Esophagus squamous epithelium (tissue), 5 donors: ENCODE data around the gene GPC6. TPM values are rescaled to one million over a fixed set of nuclear protein-coding genes. Genes with fewer than 3 reads are reported as not detected.

Source experiments
- DNase-seq: peaks from one replicate; lab custom pipeline; 2025; lab: John Stamatoyannopoulos, UW
- H3K27ac ChIP-seq, 4 donors: fragments of 200-600 bp; sonication (generic); one replicate each; pipeline ENCODE4 v1.5.1; 2016 to 2019; ENCODE audit warnings: mild to moderate bottlenecking in 1 of 4
- H3K27me3 ChIP-seq, 4 donors: fragments of 200-600 bp; sonication (generic); 1 replicate in 3 of 4; 2 replicates in 1 of 4; pipeline versions ENCODE4 v1.5.1 to v1.6.0; 2017 to 2021; ENCODE audit warnings: antibody characterized with exemption in 1 of 4
- H3K36me3 ChIP-seq, 3 donors: fragments of 200-600 bp; sonication (generic); one replicate each; pipeline ENCODE4 v1.5.1; 2016 to 2019
- H3K4me1 ChIP-seq, 3 donors: fragments of 200-600 bp; sonication (generic); one replicate each; pipeline ENCODE4 v1.5.1; 2017 to 2019
- H3K4me3 ChIP-seq, 4 donors: fragments of 200-600 bp; sonication (generic); 1 replicate in 3 of 4; 2 replicates in 1 of 4; pipeline ENCODE4 v1.5.1; 2016 to 2019; ENCODE audit warnings: mild to moderate bottlenecking in 2 of 4, moderate library complexity in 1 of 4
- H3K9me3 ChIP-seq, 3 donors: fragments of 200-600 bp; sonication (generic); one replicate each; pipeline ENCODE4 v1.5.1; 2016 to 2019
- POLR2A ChIP-seq, 4 donors: fragments of 450-650 bp; IDR thresholded peaks; one replicate each; pipeline ENCODE4 v1.6.1; 2017; ENCODE audit warnings: antibody characterized with exemption in 4 of 4, mild to moderate bottlenecking in 4 of 4, moderate library complexity in 3 of 4
- WGBS, 2 donors: methylation state at CpG; one replicate each; pipeline ENCODE4 v1.1.5; 2018; 5-methylcytosine and 5-hydroxymethylcytosine counted together
- intact Hi-C: fragments of 100-400 bp; cut with DNase I; formaldehyde crosslinking; loops from one replicate; pipeline ENCODE4 v1.15.0; 2022
- total RNA-seq, 4 donors: library from RNA; depleted of rRNA; stranded (reverse); fragments of >200 nt; gene quantifications; one replicate each; pipeline ENCODE4 v1.1.0, GENCODE V29; 2016
- TF ChIP-seq, protein P1 (sequence below), 6 experiments: fragments of 450-650 bp in 4 of 6; fragments of 200-600 bp in 2 of 6; sonication (generic) in 2 of 6; IDR thresholded peaks; one replicate each; pipeline ENCODE4 v1.5.1; 2016 to 2019; ENCODE audit warnings: antibody characterized with exemption in 6 of 6, mild to moderate bottlenecking in 4 of 6, moderate library complexity in 4 of 6
- donor health status: DM: yes; HTN: yes; CAD: no.

The GPC6 gene
- total RNA-seq, 4 donors from 2014 or later = 0.57 to 8.6 (median 2.6) TPM

DNA sequence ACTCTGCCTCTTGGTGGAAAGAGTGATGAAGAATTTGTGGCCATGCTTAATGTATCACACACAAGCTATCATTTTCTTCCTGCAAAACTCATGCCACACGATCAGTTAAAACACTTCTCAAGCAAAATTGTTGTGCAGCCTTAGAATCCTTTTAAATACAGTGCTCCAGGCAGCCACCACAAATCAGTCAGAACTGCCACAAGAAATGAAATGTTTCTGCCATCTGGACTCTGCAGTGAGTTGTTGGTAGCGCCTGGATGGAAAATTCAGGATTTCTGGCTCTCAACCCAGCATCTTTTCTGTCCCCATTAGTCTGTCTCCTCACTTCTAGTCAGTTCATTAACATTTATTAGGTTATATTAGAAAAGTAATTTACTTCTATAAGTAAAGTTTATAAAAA, 179.5 kb downstream of the GPC6 start:
- Histone ChIP-seq H3K27ac (no peak overlapping the region), H3K4me3 (no peak overlapping the region), H3K9me3 (no peaks in the 10 kb centered on the region), H3K36me3 (no peaks in the 10 kb centered on the region), H3K27me3 (no peaks in the 10 kb centered on the region), H3K4me1 (no peaks in the 10 kb centered on the region)
- intact Hi-C loops = no loop called here
- DNase-seq = no peak
- TF ChIP-seq, protein P1, sequence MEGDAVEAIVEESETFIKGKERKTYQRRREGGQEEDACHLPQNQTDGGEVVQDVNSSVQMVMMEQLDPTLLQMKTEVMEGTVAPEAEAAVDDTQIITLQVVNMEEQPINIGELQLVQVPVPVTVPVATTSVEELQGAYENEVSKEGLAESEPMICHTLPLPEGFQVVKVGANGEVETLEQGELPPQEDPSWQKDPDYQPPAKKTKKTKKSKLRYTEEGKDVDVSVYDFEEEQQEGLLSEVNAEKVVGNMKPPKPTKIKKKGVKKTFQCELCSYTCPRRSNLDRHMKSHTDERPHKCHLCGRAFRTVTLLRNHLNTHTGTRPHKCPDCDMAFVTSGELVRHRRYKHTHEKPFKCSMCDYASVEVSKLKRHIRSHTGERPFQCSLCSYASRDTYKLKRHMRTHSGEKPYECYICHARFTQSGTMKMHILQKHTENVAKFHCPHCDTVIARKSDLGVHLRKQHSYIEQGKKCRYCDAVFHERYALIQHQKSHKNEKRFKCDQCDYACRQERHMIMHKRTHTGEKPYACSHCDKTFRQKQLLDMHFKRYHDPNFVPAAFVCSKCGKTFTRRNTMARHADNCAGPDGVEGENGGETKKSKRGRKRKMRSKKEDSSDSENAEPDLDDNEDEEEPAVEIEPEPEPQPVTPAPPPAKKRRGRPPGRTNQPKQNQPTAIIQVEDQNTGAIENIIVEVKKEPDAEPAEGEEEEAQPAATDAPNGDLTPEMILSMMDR (IDR thresholded peaks at IDR 0.05) = no peak
- TF ChIP-seq POLR2A (IDR thresholded peaks at IDR 0.05) = no peak
- WGBS, 2 donors = 60 to 86% methylated on average over 2 of the region's 2 CpGs

DNA sequence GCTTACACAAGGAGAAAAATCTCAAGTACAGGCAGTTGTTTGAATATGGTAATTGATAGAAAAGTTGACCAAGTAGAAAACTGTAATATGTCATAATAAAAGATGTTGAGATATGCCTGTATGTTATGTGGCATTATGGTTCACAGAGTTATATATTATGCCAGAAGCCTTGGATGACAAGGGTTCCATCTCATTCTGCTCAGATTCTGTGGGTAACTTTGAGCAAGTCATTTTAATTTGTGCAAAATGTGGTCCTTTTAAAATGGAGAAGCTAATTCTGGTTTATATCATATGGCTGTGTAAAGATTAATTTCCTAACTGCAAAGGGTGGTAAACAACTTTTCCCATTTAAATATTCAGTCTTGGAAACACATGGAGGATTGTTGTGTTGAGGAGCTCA, 180.9 kb downstream of the GPC6 start:
- intact Hi-C loops = no loop called here
- H3K4me1 ChIP-seq = no peaks in the 10 kb centered on the region
- H3K9me3 ChIP-seq = no peaks in the 10 kb centered on the region
- H3K27me3 ChIP-seq = no peaks in the 10 kb centered on the region
- H3K4me3 ChIP-seq = no peak overlapping the region
- H3K27ac ChIP-seq = no peak overlapping the region
- TF ChIP-seq, protein P1 (IDR thresholded peaks at IDR 0.05) = no peak
- TF ChIP-seq POLR2A (IDR thresholded peaks at IDR 0.05) = no peak
- no peaks in the 10 kb centered on the region for H3K36me3 ChIP-seq
- no peak for DNase-seq

DNA sequence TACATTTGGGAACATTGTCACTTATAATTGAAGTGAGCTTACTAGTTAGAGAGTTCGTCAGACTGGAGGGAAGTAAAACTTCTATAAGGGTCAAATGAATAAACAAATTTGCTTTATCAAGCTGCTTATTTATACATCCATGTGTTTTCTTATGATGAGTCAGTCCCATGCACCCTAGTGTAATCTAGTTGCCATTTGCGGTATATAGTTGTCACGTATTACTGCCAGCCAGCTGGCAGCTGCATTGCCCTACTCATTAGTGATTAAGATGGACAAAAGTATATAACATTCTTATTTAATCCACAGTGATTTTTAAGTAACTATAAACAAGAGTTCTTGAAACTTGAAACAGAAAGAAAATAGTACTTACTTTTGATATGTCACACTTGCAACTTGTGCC, 182.4 kb downstream of the GPC6 start:
- TF ChIP-seq POLR2A (IDR thresholded peaks at IDR 0.05) = no peak
- TF ChIP-seq, protein P1 (IDR thresholded peaks at IDR 0.05) = no peak
- 81 to 88% methylated on average over 3 of the region's 3 CpGs for WGBS, 2 donors
- DNase-seq = no peak
- Histone ChIP-seq H3K27me3 (no peaks in the 10 kb centered on the region), H3K36me3 (no peaks in the 10 kb centered on the region), H3K4me1 (no peaks in the 10 kb centered on the region), H3K9me3 (no peaks in the 10 kb centered on the region), H3K4me3 (no peak overlapping the region), H3K27ac (no peak overlapping the region)
- intact Hi-C loops = no loop called here

DNA sequence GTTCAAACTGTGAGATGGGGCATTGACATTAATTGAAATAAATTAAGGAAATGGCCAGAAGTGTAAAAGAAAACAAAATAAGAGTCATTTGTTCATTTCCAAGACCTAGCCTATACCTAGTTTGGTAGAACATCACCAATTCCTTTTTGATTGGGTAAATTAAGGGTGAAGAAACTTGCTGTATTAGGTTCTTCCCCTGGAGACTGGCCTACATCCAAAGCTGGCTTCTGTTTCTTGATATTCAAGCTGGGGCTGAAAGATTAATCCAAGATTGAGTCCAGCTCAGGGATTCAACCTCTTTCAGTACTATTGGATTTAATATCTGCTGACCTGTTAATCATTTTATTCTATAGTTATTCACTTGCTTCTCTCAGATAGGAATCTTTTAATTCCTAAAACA, 183.2 kb downstream of the GPC6 start:
- Histone ChIP-seq H3K27me3 (no peaks in the 10 kb centered on the region), H3K27ac (no peak overlapping the region), H3K9me3 (no peaks in the 10 kb centered on the region), H3K4me1 (no peaks in the 10 kb centered on the region), H3K4me3 (no peak overlapping the region), H3K36me3 (no peaks in the 10 kb centered on the region)
- intact Hi-C loops = no loop called here
- TF ChIP-seq, protein P1 (IDR thresholded peaks at IDR 0.05) = no peak
- no peak for TF ChIP-seq POLR2A (IDR thresholded peaks at IDR 0.05)
- DNase-seq = no peak

DNA sequence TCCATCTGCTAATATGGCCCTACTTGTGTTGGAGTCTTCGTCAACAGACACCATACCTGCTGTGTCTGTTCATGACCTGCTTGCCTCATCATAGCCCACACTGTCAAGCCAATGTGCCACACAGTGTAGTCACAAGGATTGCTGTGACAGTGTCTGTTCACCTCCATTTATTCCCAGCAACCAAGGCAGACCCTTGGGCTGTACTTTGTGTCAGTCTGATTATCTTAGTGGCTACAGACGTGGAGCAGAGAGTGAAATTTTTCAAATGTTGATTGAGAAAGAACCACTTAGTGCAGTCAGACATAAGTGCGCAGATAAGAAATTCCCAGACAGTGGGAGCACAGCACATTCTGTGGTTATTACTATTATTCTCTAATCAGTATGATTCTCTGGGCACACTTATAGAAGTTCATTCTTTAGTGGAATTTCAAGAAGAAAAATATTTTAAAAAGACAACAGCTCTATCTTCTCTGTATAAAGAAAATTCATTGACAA, 184.6 kb downstream of the GPC6 start:
- no peaks in the 10 kb centered on the region for H3K27me3 ChIP-seq
- H3K36me3 ChIP-seq = no peaks in the 10 kb centered on the region
- no peaks in the 10 kb centered on the region for H3K9me3 ChIP-seq
- intact Hi-C loops = no loop called here
- 67 to 76% methylated on average over 3 of the region's 3 CpGs for WGBS, 2 donors
- TF ChIP-seq, protein P1 (IDR thresholded peaks at IDR 0.05) = no peak
- TF ChIP-seq POLR2A (IDR thresholded peaks at IDR 0.05) = no peak
- no peaks in the 10 kb centered on the region for H3K4me1 ChIP-seq
- H3K27ac ChIP-seq = no peak overlapping the region
- H3K4me3 ChIP-seq = no peak overlapping the region
- DNase-seq = no peak
